Upper lobe of left lung (tissue), 6 donors: ENCODE measurements around the gene CARD16. TPM values are rescaled to one million over a fixed set of nuclear protein-coding genes. Genes with fewer than 3 reads are reported as not detected.

Source experiments
- ATAC-seq, 2 donors: fragments of 200-7000 bp; cut with Tn5 transposase; one replicate each; pipeline ENCODE4 v1.9.1; 2022; ENCODE audit warnings: mild to moderate bottlenecking in 2 of 2, moderate library complexity in 2 of 2; ENCODE audit not compliant: low FRiP score in 2 of 2
- DNase-seq, 2 donors: peaks; one replicate each; pipeline ENCODE4 v3.0.0-alpha.2; 2019 to 2020
- H3K27ac ChIP-seq, 4 donors: fragments of 200-600 bp; sonication (generic); one replicate each; pipeline ENCODE4 v1.5.1; 2016 to 2019
- H3K27me3 ChIP-seq, 4 donors: fragments of 200-600 bp; sonication (generic); one replicate each; pipeline ENCODE4 v1.5.1; 2017 to 2019
- H3K36me3 ChIP-seq, 4 donors: fragments of 200-600 bp; sonication (generic); one replicate each; pipeline ENCODE4 v1.5.1; 2016 to 2019
- H3K4me1 ChIP-seq, 4 donors: fragments of 200-600 bp; sonication (generic); one replicate each; pipeline ENCODE4 v1.5.1; 2018 to 2019
- H3K4me3 ChIP-seq, 4 donors: fragments of 200-600 bp; sonication (generic); one replicate each; pipeline ENCODE4 v1.5.1; 2017 to 2019; ENCODE audit warnings: mild to moderate bottlenecking in 2 of 4, moderate library complexity in 1 of 4
- H3K9me3 ChIP-seq, 4 donors: fragments of 200-600 bp; sonication (generic); one replicate each; pipeline ENCODE4 v1.5.1; 2018 to 2019
- EP300 ChIP-seq, 4 donors: sonication (generic); formaldehyde crosslinking; IDR thresholded peaks; one replicate each; pipeline ENCODE4 v1.5.1; 2017; ENCODE audit warnings: antibody characterized with exemption in 4 of 4, control low read depth in 2 of 4
- POLR2A ChIP-seq, 4 donors: fragments of 450-650 bp; IDR thresholded peaks; one replicate each; pipeline ENCODE4 v1.5.1; 2016 to 2017; ENCODE audit warnings: antibody characterized with exemption in 4 of 4, mild to moderate bottlenecking in 2 of 4
- POLR2AphosphoS5 ChIP-seq, 2 donors: sonication (generic); formaldehyde crosslinking; IDR thresholded peaks; one replicate each; pipeline ENCODE4 v1.5.1; 2017; ENCODE audit warnings: antibody characterized with exemption in 2 of 2
- WGBS, 2 donors: methylation state at CpG; one replicate each; pipeline ENCODE4 v1.1.5; 2017 to 2018; 5-methylcytosine and 5-hydroxymethylcytosine counted together
- total RNA-seq, 6 donors: library from RNA; depleted of rRNA in 4 of 6; stranded (reverse); fragments of >200 nt in 4 of 6; gene quantifications; one replicate each; pipeline versions ENCODE4 v1.1.0 to v1.2.1, GENCODE V29; 2016 to 2021
- TF ChIP-seq, protein P1 (sequence below), 6 experiments: fragments of 450-650 bp in 4 of 6; fragments of 200-600 bp in 2 of 6; sonication (generic) in 2 of 6; IDR thresholded peaks; one replicate each; pipeline ENCODE4 v1.5.1; 2016 to 2019; ENCODE audit warnings: antibody characterized with exemption in 6 of 6
- donor health status: DM: no; HTN: no; CAD: no; lungs with moderate emphysema.
- donor health status: DM: no; HTN: yes; CAD: no; lungs with severe emphysema.

CARD16 gene
- total RNA-seq, 6 donors from 2014 or later: 5.2 to 79.3 (median 17.3) TPM

DNA sequence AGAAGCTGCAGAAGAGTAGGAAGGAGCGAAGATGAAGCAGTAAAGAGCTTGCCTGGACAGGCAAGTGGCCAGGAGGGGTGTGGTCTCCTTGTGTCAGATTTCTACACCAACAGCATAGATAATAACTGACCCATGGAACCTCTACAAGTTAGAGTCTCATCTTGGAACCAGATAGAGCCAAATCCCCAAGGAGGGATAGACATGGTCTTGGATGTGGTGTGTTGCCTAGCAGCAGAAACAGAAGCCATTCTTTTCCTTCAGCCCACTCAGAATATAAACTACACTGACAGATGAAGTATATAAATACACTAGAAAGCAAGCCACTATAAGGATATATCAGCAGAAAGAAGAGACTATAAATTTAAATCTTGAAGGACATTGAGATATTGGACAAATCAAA, 4.3 kb upstream of the CARD16 start:
- 88 to 100% methylated on average over 1 of the region's 1 CpG for WGBS, 2 donors
- ATAC-seq (no peak), DNase-seq (no peak)
- Histone ChIP-seq H3K4me1 (peaks cover 9 to 24% (median 19%) of the 10 kb centered on the region in 4 donors), H3K36me3 (no peaks in the 10 kb centered on the region), H3K9me3 (no peaks in the 10 kb centered on the region), H3K4me3 (no peak overlapping the region), H3K27me3 (no peaks in the 10 kb centered on the region), H3K27ac (no peak overlapping the region)
- TF ChIP-seq POLR2A (IDR thresholded peaks at IDR 0.05): no peak
- no peak for TF ChIP-seq POLR2AphosphoS5 (IDR thresholded peaks at IDR 0.05)
- no peak for TF ChIP-seq EP300 (IDR thresholded peaks at IDR 0.05)
- TF ChIP-seq, protein P1, sequence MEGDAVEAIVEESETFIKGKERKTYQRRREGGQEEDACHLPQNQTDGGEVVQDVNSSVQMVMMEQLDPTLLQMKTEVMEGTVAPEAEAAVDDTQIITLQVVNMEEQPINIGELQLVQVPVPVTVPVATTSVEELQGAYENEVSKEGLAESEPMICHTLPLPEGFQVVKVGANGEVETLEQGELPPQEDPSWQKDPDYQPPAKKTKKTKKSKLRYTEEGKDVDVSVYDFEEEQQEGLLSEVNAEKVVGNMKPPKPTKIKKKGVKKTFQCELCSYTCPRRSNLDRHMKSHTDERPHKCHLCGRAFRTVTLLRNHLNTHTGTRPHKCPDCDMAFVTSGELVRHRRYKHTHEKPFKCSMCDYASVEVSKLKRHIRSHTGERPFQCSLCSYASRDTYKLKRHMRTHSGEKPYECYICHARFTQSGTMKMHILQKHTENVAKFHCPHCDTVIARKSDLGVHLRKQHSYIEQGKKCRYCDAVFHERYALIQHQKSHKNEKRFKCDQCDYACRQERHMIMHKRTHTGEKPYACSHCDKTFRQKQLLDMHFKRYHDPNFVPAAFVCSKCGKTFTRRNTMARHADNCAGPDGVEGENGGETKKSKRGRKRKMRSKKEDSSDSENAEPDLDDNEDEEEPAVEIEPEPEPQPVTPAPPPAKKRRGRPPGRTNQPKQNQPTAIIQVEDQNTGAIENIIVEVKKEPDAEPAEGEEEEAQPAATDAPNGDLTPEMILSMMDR (IDR thresholded peaks at IDR 0.05): no peak

DNA sequence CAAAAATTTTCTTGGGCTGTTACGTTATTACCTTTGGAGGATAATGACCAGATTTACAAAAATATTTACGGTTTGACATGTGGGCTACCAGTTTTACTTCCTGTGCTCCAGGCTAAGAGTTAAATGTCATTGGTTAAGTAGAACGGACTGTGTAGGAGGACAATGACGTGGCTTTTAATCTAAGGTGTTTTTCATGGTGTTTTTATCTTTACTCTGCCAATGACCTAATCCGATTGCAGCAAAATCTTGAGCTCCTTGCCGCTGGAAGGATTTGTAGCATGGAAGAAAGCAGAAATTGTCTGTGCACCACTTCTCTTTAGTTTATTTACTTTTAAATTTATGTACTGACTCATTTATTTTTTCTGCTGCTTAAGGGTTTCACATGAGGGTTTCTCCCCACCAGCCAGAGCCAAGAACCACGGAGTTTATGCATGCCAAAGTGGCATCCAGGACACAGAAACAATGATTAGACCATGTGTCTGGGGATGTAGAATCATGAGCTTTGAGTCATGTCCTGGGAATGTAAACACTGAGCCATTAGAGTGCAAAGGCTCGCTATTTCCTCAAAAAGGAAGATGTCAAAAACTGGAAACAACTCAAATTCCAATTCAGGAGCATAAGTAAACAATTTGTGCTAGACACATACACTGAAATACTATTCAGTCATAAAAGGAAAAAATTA, 1.9 kb upstream of the CARD16 start:
- TF ChIP-seq POLR2AphosphoS5 (IDR thresholded peaks at IDR 0.05) (peak; percentile 72 to 79), POLR2A (IDR thresholded peaks at IDR 0.05) (no peak), EP300 (IDR thresholded peaks at IDR 0.05) (peak in 1 of 4 donors; percentile 75)
- Histone ChIP-seq H3K27ac (peak overlapping the region in 2 of 4 donors; percentile 46 to 47), H3K9me3 (no peaks in the 10 kb centered on the region), H3K4me1 (peaks cover 24 to 38% (median 30%) of the 10 kb centered on the region in 4 donors), H3K4me3 (no peak overlapping the region), H3K36me3 (no peaks in the 10 kb centered on the region), H3K27me3 (no peaks in the 10 kb centered on the region)
- WGBS, 2 donors: 52 to 61% methylated on average over 8 of the region's 8 CpGs
- peak in 1 of 2 donors; percentile 35 for DNase-seq
- peak; percentile 73 to 80 for ATAC-seq

DNA sequence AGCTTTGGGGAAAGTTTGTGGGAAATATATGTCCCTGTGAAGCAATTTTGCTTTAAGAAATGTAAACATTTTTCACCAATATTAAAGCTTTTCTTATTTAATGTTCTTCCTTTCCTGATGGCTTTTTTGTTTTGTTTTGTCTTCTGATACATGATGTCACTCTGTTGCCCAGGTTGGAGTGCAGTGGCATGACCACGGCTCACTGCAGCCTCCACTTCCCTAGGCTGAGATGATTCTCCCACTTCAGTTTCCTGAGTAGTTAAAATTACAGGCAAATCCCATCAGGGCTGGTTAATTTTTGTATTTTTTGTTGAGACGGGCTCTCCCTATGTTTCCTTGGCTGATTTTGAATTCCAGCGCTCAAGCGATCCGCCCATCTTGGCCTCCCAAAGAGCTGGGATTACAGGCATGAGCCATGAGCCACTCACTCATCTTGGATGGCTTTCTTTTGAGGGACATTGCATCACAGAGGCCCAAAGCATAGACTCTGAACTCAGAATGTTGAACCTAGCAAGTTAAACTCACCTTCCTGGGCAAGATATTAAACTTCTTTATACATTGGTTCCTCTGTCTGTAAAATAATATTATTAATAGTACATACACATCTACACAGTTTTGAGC, 651 bp upstream of the CARD16 start:
- 83 to 86% methylated on average over 5 of the region's 5 CpGs for WGBS, 2 donors
- no peak for TF ChIP-seq POLR2A (IDR thresholded peaks at IDR 0.05)
- TF ChIP-seq POLR2AphosphoS5 (IDR thresholded peaks at IDR 0.05): no peak
- TF ChIP-seq, protein P1 (IDR thresholded peaks at IDR 0.05): no peak
- no peak for TF ChIP-seq EP300 (IDR thresholded peaks at IDR 0.05)
- Histone ChIP-seq H3K27ac (peak overlapping the region; percentile 73 to 87 (median 82)), H3K4me3 (peak overlapping the region in 3 of 4 donors; percentile 34 to 57 (median 45)), H3K36me3 (no peaks in the 10 kb centered on the region), H3K27me3 (no peaks in the 10 kb centered on the region), H3K4me1 (peaks cover 24 to 40% (median 32%) of the 10 kb centered on the region in 4 donors), H3K9me3 (no peaks in the 10 kb centered on the region)
- peak in 1 of 2 donors; percentile 49 for ATAC-seq
- DNase-seq: no peak

DNA sequence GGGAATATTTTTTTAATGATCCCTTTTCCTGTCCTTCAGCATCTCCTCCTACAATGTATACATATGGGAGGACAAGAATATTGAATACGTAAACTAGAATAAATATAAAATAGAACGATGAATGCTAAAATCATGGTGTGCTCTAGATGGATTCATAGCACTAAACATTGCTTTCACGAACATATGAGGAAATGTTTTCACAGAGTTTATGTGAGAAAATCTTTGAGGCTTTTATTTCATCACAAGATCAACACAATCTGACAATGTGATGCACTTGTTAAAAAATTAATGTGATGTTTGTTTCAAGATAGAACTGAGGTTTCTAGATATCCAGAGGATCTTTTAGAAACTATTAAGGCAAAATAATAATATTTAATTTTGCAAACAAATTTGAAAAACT, 3.0 kb downstream of the CARD16 start:
- no peak for TF ChIP-seq POLR2A (IDR thresholded peaks at IDR 0.05)
- TF ChIP-seq EP300 (IDR thresholded peaks at IDR 0.05): no peak
- TF ChIP-seq, protein P1 (IDR thresholded peaks at IDR 0.05): no peak
- TF ChIP-seq POLR2AphosphoS5 (IDR thresholded peaks at IDR 0.05): no peak
- Histone ChIP-seq H3K9me3 (no peaks in the 10 kb centered on the region), H3K4me3 (peak overlapping the region in 1 of 4 donors; percentile 57), H3K27me3 (no peaks in the 10 kb centered on the region), H3K36me3 (no peaks in the 10 kb centered on the region), H3K27ac (peak overlapping the region in 2 of 4 donors; percentile 19 to 87), H3K4me1 (peaks cover 24 to 34% (median 30%) of the 10 kb centered on the region in 4 donors)
- WGBS, 2 donors: 41 to 60% methylated on average over 3 of the region's 3 CpGs
- ATAC-seq (no peak), DNase-seq (no peak)

DNA sequence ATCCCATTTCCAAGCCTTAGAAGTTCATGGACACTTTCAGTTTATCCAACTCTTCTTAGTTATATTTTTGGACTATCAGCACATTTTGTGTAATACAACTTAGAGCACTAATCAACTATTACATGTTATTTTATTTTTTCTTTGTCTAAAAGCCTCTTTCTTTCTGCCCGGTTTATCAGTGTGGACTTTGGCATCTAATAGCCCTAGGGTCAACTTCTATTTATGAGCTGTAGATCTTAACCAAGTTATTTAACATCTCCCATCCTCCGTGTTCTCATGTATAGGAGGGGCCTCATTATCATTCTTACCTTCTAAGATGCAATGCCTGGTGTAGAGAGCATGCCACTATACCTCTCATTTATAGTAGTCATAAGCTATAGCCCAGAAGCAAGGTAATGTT, 4.4 kb downstream of the CARD16 start:
- Histone ChIP-seq H3K27me3 (no peaks in the 10 kb centered on the region), H3K9me3 (no peaks in the 10 kb centered on the region), H3K27ac (no peak overlapping the region), H3K4me3 (no peak overlapping the region), H3K4me1 (peaks cover 13 to 23% (median 20%) of the 10 kb centered on the region in 4 donors), H3K36me3 (no peaks in the 10 kb centered on the region)
- 75 to 100% methylated on average over 2 of the region's 2 CpGs for WGBS, 2 donors
- ATAC-seq: no peak
- TF ChIP-seq POLR2A (IDR thresholded peaks at IDR 0.05) (no peak), EP300 (IDR thresholded peaks at IDR 0.05) (no peak), POLR2AphosphoS5 (IDR thresholded peaks at IDR 0.05) (no peak)
- TF ChIP-seq, protein P1 (IDR thresholded peaks at IDR 0.05): no peak
- DNase-seq: no peak
